HG03565 (cell line): Measurements from ENCODE around the gene CFHR2.

Experiments used
- ATAC-seq: cut with Tn5 transposase; IDR thresholded peaks from one replicate; pipeline ENCODE4 v1.9.1; 2021; ENCODE audit warnings: mild to moderate bottlenecking, moderate library complexity; ENCODE audit not compliant: unreplicated experiment

Gene CFHR2

GRCh38 chr1:196997423-196997822, 53.9 kb downstream of the CFHR2 start:
- no peak for ATAC-seq

GRCh38 chr1:197001828-197002227, 58.3 kb downstream of the CFHR2 start:
- no peak for ATAC-seq

- ATAC-seq, result no peak
Observed at GRCh38 chr1:197003132-197003531, 59.6 kb downstream of the CFHR2 start.

GRCh38 chr1:197008861-197009260, 65.3 kb downstream of the CFHR2 start:
- no peak for ATAC-seq
